ENCODE measurements around the gene EML4. TPM values are rescaled to one million over a fixed set of nuclear protein-coding genes. Genes with fewer than 3 reads are reported as not detected.

EML4 gene
- total and polyA plus RNA-seq, 9 of the 15 experiments (the other 6 are each of a cell fraction or from before 2014, with no cell fraction given): 14.7 to 48.3 (median 36.5) TPM

DNA sequence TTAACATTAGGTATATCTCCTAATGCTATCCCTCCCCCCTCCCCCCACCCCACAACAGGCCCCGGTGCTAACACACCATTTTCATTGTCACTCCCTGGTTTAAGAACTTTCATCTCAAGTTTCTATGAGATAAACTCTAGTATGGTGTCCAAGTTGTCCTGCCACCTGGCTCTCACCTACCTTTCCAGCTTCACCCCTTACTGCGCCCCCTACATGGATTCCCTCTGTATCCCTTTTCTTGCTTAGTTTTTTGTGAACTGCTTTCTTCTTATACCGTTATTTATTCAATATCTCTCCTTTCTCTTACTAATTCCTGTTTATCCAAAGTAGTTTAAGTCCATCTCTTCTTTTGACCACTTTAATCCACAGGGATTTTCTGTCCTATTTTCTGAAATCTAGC, 15.2 kb downstream of the EML4 start:
- ATAC-seq: peak; percentile 57; the same call in 1 of the 3 replicates
- Histone ChIP-seq H3K9me3 (replicated peaks; ENCODE audit: control insufficient read depth, insufficient read depth, low read depth, low read length) (no peaks in the 10 kb centered on the region), H3K27ac (ENCODE audit: extremely low read depth, low read depth, low read length) (no peak overlapping the region), H3K4me2 (ENCODE audit: insufficient read depth, low read length) (no peak overlapping the region), H3K4me3 (no peak overlapping the region), H3K36me3 (ENCODE audit: control insufficient read depth, insufficient read depth, low read length) (peaks cover 3% of the 10 kb centered on the region; the same call in 1 of the 3 replicates), H2AFZ (ENCODE audit: low read depth, low read length) (no peak overlapping the region), H3K9ac (ENCODE audit: insufficient read depth in 1 of 2, low read depth in 2 of 2, low read length in 2 of 2) (no peak overlapping the region), H4K20me1 (replicated peaks; ENCODE audit: control insufficient read depth, insufficient read depth, low read length) (no peaks in the 10 kb centered on the region), H3K27me3 (ENCODE audit: control insufficient read depth in 2 of 2, insufficient read depth in 2 of 2, low read length in 2 of 2) (no peaks in the 10 kb centered on the region), H3K4me1 (replicated peaks in 1 of 2; ENCODE audit: control insufficient read depth in 2 of 2, insufficient read depth in 2 of 2, low read length in 2 of 2) (peaks cover 0 to 6% of the 10 kb centered on the region in 2 experiments; a peak in 1 of 5 replicates), H3K9me1 (ENCODE audit: control insufficient read depth, insufficient read depth, low read length) (no peaks in the 10 kb centered on the region), H3K79me2 (ENCODE audit: control insufficient read depth, insufficient read depth, low read length) (peaks cover 19% of the 10 kb centered on the region; the same call in 2 of the 3 replicates)
- TF ChIP-seq, protein P1, sequence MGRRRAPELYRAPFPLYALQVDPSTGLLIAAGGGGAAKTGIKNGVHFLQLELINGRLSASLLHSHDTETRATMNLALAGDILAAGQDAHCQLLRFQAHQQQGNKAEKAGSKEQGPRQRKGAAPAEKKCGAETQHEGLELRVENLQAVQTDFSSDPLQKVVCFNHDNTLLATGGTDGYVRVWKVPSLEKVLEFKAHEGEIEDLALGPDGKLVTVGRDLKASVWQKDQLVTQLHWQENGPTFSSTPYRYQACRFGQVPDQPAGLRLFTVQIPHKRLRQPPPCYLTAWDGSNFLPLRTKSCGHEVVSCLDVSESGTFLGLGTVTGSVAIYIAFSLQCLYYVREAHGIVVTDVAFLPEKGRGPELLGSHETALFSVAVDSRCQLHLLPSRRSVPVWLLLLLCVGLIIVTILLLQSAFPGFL (CRISPR knock-in tag; IDR thresholded peaks at IDR 0.05): no peak
- TF ChIP-seq, protein P2, sequence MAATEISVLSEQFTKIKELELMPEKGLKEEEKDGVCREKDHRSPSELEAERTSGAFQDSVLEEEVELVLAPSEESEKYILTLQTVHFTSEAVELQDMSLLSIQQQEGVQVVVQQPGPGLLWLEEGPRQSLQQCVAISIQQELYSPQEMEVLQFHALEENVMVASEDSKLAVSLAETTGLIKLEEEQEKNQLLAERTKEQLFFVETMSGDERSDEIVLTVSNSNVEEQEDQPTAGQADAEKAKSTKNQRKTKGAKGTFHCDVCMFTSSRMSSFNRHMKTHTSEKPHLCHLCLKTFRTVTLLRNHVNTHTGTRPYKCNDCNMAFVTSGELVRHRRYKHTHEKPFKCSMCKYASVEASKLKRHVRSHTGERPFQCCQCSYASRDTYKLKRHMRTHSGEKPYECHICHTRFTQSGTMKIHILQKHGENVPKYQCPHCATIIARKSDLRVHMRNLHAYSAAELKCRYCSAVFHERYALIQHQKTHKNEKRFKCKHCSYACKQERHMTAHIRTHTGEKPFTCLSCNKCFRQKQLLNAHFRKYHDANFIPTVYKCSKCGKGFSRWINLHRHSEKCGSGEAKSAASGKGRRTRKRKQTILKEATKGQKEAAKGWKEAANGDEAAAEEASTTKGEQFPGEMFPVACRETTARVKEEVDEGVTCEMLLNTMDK (IDR thresholded peaks at IDR 0.05; ENCODE audit: borderline replicate concordance, insufficient read depth, low read depth, low read length, poor library complexity, severe bottlenecking): peak; percentile 91
- TF ChIP-seq, protein P3, sequence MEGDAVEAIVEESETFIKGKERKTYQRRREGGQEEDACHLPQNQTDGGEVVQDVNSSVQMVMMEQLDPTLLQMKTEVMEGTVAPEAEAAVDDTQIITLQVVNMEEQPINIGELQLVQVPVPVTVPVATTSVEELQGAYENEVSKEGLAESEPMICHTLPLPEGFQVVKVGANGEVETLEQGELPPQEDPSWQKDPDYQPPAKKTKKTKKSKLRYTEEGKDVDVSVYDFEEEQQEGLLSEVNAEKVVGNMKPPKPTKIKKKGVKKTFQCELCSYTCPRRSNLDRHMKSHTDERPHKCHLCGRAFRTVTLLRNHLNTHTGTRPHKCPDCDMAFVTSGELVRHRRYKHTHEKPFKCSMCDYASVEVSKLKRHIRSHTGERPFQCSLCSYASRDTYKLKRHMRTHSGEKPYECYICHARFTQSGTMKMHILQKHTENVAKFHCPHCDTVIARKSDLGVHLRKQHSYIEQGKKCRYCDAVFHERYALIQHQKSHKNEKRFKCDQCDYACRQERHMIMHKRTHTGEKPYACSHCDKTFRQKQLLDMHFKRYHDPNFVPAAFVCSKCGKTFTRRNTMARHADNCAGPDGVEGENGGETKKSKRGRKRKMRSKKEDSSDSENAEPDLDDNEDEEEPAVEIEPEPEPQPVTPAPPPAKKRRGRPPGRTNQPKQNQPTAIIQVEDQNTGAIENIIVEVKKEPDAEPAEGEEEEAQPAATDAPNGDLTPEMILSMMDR (IDR thresholded peaks at IDR 0.05 in 2 of 3, conservative IDR thresholded peaks at IDR 0.05 in 1 of 3; ENCODE audit: insufficient read depth in 2 of 3, low read depth in 1 of 3, low read length in 3 of 3): no peak
- no peak for TF ChIP-seq SAP30 (IDR thresholded peaks at IDR 0.05; ENCODE audit: borderline replicate concordance, insufficient read depth, low read depth, low read length, poor library complexity, severe bottlenecking)
- no peak for TF ChIP-seq MAFF (IDR thresholded peaks at IDR 0.05; ENCODE audit: low read length)
- TF ChIP-seq, protein P4, sequence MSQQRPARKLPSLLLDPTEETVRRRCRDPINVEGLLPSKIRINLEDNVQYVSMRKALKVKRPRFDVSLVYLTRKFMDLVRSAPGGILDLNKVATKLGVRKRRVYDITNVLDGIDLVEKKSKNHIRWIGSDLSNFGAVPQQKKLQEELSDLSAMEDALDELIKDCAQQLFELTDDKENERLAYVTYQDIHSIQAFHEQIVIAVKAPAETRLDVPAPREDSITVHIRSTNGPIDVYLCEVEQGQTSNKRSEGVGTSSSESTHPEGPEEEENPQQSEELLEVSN (IDR thresholded peaks at IDR 0.05; ENCODE audit: borderline replicate concordance in 1 of 2, extremely low read depth in 1 of 2, insufficient read depth in 1 of 2, insufficient read length in 1 of 2, low read depth in 1 of 2, low read length in 1 of 2, poor library complexity in 1 of 2, severe bottlenecking in 1 of 2): peak in 1 of 2 experiments; percentile 19
- TF ChIP-seq ZNF165 (CRISPR knock-in tag; IDR thresholded peaks at IDR 0.05; ENCODE audit: borderline replicate concordance): no peak
- no peak for FAIRE-seq
- DNase-seq (ENCODE audit: extremely low read depth in 1 of 4, low spot score in 3 of 4): no peak
- 77% methylated on average over 3 of the region's 3 CpGs for whole genome bisulfite sequencing (ENCODE audit: insufficient coverage, low coverage, missing lambda C conversion rate)
- POLR2A ChIA-PET: no interaction called here
- BruUV-seq (replicated peaks): no TSS peak
- CTCF ChIA-PET (ENCODE audit: low intra/inter-chr PET ratio): no interaction called here
- in situ Hi-C loops (cut with MboI) (no loop called here), intact Hi-C loops (cut with micrococcal nuclease) (no loop called here)
